HG02884 (cell line): ENCODE results near the gene MPP3.

Experiments used
- ATAC-seq: cut with Tn5 transposase; IDR thresholded peaks from one replicate; pipeline ENCODE4 v1.9.1; 2021; ENCODE audit warnings: mild to moderate bottlenecking, moderate library complexity; ENCODE audit not compliant: unreplicated experiment

Gene MPP3

GRCh38 chr17:43778337-43779144 is 54.4 kb downstream of the MPP3 start, which contains the start of gene DUSP3:
DUSP3 (minus strand) TSS chr17:43778977; CDS start chr17:43778924, 53 bp downstream.
- ATAC-seq: peak; percentile 62

- ATAC-seq: no peak
Measured at GRCh38 chr17:43774304-43775250, 58.4 kb downstream of the MPP3 start.

GRCh38 chr17:43772877-43773648 is 59.9 kb downstream of the MPP3 start:
- ATAC-seq: no peak

- ATAC-seq: no peak
Measured at GRCh38 chr17:43771463-43771862, 61.5 kb downstream of the MPP3 start.

GRCh38 chr17:43770957-43771356 is 62.0 kb downstream of the MPP3 start:
- no peak for ATAC-seq

GRCh38 chr17:43769859-43770258 is 63.1 kb downstream of the MPP3 start:
- ATAC-seq: no peak

- no peak for ATAC-seq
Measured at GRCh38 chr17:43769426-43769825, 63.5 kb downstream of the MPP3 start.

GRCh38 chr17:43768943-43769342 is 64.0 kb downstream of the MPP3 start:
- no peak for ATAC-seq

- ATAC-seq: no peak
Measured at GRCh38 chr17:43768382-43768781, 64.6 kb downstream of the MPP3 start.

- no peak for ATAC-seq
Measured at GRCh38 chr17:43767713-43768059, 65.3 kb downstream of the MPP3 start.

GRCh38 chr17:43767053-43767712 is 65.8 kb downstream of the MPP3 start:
- ATAC-seq: no peak

- ATAC-seq: no peak
Measured at GRCh38 chr17:43766413-43767052, 66.4 kb downstream of the MPP3 start.

GRCh38 chr17:43760254-43760852 is 72.6 kb downstream of the MPP3 start:
- ATAC-seq: no peak

- ATAC-seq: no peak
Measured at GRCh38 chr17:43759836-43760235, 73.1 kb downstream of the MPP3 start.

- no peak for ATAC-seq
Measured at GRCh38 chr17:43758497-43759174, 74.3 kb downstream of the MPP3 start, which contains the start of gene SOST. SOST (minus strand) TSS chr17:43758791; CDS start chr17:43758741, 50 bp downstream.

- no peak for ATAC-seq
Measured at GRCh38 chr17:43758086-43758485, 74.9 kb downstream of the MPP3 start.

GRCh38 chr17:43757171-43757660 is 75.7 kb downstream of the MPP3 start:
- ATAC-seq: no peak

- ATAC-seq: no peak
Measured at GRCh38 chr17:43756201-43756600, 76.7 kb downstream of the MPP3 start.

- ATAC-seq: no peak
Measured at GRCh38 chr17:43755389-43755875, 77.5 kb downstream of the MPP3 start.
